Cardiac muscle cell (in vitro differentiated cells and primary cell): ENCODE results near the gene TMCO4. TPM values are rescaled to one million over a fixed set of nuclear protein-coding genes. Genes with fewer than 3 reads are reported as not detected.

Source experiments
- DNase-seq, 2 donors: peaks; one replicate each; pipeline versions ENCODE4 v3.0.0 to v3.0.0-alpha.2; 2010 to 2017; ENCODE audit warnings: low read depth in 1 of 2, low spot score in 1 of 2
- H3K27ac ChIP-seq: fragments of 200-600 bp; sonication (generic); 2 replicates; pipeline ENCODE4 v1.5.1; 2016
- H3K27me3 ChIP-seq: fragments of 200-600 bp; sonication (generic); 2 replicates; pipeline ENCODE4 v1.6.0; 2016; ENCODE audit warnings: control low read depth
- H3K36me3 ChIP-seq: fragments of 200-600 bp; sonication (generic); 2 replicates; pipeline ENCODE4 v1.5.1; 2016; ENCODE audit warnings: control low read depth
- H3K4me1 ChIP-seq: fragments of 200-600 bp; sonication (generic); 2 replicates; pipeline ENCODE4 v1.8.1; 2017; ENCODE audit warnings: low read depth, mild to moderate bottlenecking, mixed run types
- H3K4me3 ChIP-seq: fragments of 200-600 bp; sonication (generic); 2 replicates; pipeline ENCODE4 v1.5.1; 2016; ENCODE audit warnings: mild to moderate bottlenecking
- H3K9me3 ChIP-seq: fragments of 200-600 bp; sonication (generic); 2 replicates; pipeline ENCODE4 v1.5.1; 2017; ENCODE audit warnings: low read depth, mild to moderate bottlenecking, control low read depth
- polyA plus RNA-seq: library from polyadenylated mRNA; unstranded; fragments of >200 nt; fragmentation: Nextera tagmentation; extraction: Ambion mirVana; gene quantifications from 2 replicates; pipeline ENCODE4 v1.2.1, GENCODE V29; 2016
- total RNA-seq: library from RNA; depleted of rRNA; stranded (reverse); fragments of >200 nt; gene quantifications from 2 replicates; pipeline ENCODE4 v1.2.3, GENCODE V29; 2016
- TF ChIP-seq, protein P1 (sequence below): IDR thresholded peaks from 2 replicates; pipeline ENCODE4 v1.5.1; 2012; ENCODE audit warnings: low read depth, mild to moderate bottlenecking, low read length

TMCO4 gene
- total and polyA plus RNA-seq, 2 experiments from 2014 or later, result 2.2 to 2.5 TPM

DNA sequence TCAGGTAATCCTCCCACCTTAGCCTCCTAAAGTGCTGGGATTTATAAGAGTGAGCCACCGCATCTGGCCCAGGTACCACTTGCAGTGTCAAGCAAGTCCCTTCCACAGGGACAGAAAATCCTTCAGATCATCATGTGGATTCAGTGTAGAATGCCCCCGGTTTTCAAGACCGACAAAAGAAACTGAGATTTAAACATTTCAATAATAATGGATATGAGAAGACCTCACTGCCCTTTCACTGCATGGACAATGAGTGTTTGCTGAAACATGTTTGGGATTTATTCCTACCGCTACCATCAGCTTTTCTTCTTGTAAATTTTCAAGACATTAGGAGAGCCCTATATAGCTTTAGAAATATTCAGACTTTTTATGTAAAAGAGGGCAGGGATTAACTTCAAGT is 93.6 kb downstream of the TMCO4 start:
- Histone ChIP-seq H3K4me1 (no peaks in the 10 kb centered on the region), H3K27ac (no peak overlapping the region), H3K9me3 (no peaks in the 10 kb centered on the region), H3K27me3 (no peaks in the 10 kb centered on the region), H3K4me3 (no peak overlapping the region), H3K36me3 (no peaks in the 10 kb centered on the region)
- TF ChIP-seq, protein P1, sequence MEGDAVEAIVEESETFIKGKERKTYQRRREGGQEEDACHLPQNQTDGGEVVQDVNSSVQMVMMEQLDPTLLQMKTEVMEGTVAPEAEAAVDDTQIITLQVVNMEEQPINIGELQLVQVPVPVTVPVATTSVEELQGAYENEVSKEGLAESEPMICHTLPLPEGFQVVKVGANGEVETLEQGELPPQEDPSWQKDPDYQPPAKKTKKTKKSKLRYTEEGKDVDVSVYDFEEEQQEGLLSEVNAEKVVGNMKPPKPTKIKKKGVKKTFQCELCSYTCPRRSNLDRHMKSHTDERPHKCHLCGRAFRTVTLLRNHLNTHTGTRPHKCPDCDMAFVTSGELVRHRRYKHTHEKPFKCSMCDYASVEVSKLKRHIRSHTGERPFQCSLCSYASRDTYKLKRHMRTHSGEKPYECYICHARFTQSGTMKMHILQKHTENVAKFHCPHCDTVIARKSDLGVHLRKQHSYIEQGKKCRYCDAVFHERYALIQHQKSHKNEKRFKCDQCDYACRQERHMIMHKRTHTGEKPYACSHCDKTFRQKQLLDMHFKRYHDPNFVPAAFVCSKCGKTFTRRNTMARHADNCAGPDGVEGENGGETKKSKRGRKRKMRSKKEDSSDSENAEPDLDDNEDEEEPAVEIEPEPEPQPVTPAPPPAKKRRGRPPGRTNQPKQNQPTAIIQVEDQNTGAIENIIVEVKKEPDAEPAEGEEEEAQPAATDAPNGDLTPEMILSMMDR, result no peak
- DNase-seq, result no peak

DNA sequence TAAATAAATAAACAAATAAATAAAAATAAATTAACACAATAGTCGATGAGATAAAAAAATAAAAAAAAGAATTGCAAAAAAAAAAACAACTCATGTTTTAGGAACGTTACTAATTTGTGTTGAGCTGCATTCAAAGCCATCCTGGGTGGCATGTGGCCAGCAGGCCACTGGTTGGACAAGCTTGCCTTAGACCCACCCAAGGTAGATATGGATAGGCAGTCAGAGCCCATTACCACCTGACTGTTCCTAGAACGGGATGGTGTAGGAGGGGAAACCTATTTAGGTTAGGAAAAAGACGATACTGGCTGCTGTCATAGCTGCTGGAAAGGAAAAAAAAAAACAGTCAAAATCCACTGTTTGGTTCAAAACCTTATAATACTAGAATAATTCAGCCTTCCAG is 94.3 kb downstream of the TMCO4 start:
- Histone ChIP-seq H3K27me3 (no peaks in the 10 kb centered on the region), H3K4me3 (no peak overlapping the region), H3K36me3 (no peaks in the 10 kb centered on the region), H3K9me3 (no peaks in the 10 kb centered on the region), H3K4me1 (no peaks in the 10 kb centered on the region), H3K27ac (no peak overlapping the region)
- DNase-seq, result no peak
- TF ChIP-seq, protein P1, result no peak

DNA sequence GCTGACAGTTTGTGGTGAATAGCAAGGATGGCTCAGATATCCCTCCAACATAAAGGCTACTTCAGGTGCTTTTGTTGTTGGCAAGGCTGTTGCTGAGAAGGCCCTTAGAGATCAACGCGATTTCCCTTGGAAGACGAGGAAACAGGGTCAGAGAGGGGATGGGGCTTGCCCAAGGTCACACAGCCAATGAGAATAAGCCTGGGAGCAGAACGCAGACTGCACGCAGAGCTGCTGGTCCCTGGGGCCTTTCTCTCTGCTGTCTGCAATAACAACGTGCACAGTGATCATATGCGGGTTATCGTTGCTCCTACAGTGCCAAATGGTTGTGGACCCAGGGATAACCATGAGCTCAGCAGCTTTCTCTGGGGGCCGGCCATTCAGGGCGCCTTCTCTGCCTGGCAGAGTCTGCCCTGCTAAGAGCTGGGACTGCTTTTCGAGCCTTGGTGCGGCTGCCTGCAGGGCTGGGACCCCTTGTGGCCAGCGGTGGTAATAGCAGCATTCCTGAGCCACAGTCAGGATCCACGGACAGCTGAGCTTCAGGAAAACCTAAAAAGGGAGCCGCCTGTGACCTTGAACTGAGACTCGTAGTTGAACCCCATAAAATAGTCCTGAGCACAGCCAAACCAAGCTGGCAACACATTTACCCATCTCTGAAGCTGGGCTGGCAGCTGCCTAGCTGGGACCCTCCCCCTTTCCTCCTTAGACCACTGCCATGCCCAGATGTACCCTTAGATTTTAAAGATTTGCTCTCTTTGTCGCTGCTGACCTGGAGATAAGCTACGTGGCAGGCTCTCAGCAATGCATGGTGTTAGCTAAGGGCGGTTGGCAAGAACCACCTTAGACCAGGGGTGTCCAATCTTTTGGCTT is 95.2 kb downstream of the TMCO4 start:
- Histone ChIP-seq H3K4me1 (no peaks in the 10 kb centered on the region), H3K9me3 (no peaks in the 10 kb centered on the region), H3K27me3 (no peaks in the 10 kb centered on the region), H3K27ac (no peak overlapping the region), H3K4me3 (no peak overlapping the region), H3K36me3 (no peaks in the 10 kb centered on the region)
- DNase-seq, result peak; percentile 83 to 86
- TF ChIP-seq, protein P1, result peak; percentile 96

DNA sequence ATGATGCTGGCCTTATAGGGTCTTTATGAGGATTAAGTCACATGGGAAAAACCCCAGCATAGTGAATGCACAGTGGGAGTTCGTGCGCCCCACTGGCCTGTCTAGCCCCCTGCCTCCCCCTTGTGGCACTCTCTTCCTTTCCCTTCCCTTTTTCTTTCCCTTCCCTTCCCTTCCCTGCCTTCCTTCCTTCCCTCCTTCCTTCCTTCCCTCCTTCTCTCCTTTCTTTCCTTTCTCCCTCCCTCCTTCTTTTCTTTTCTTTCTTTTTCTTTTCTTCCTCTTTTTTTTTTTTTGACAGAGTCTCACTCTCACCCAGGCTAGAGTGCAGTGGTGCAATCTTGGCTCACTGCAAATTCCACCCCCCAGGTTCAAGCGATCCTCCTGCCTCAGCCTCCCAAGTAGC is 96.4 kb downstream of the TMCO4 start:
- DNase-seq, result no peak
- H3K4me1 ChIP-seq, result no peaks in the 10 kb centered on the region
- no peak overlapping the region for H3K4me3 ChIP-seq
- TF ChIP-seq, protein P1, result no peak
- no peak overlapping the region for H3K27ac ChIP-seq
- no peaks in the 10 kb centered on the region for H3K27me3 ChIP-seq
- no peaks in the 10 kb centered on the region for H3K36me3 ChIP-seq
- H3K9me3 ChIP-seq, result no peaks in the 10 kb centered on the region

DNA sequence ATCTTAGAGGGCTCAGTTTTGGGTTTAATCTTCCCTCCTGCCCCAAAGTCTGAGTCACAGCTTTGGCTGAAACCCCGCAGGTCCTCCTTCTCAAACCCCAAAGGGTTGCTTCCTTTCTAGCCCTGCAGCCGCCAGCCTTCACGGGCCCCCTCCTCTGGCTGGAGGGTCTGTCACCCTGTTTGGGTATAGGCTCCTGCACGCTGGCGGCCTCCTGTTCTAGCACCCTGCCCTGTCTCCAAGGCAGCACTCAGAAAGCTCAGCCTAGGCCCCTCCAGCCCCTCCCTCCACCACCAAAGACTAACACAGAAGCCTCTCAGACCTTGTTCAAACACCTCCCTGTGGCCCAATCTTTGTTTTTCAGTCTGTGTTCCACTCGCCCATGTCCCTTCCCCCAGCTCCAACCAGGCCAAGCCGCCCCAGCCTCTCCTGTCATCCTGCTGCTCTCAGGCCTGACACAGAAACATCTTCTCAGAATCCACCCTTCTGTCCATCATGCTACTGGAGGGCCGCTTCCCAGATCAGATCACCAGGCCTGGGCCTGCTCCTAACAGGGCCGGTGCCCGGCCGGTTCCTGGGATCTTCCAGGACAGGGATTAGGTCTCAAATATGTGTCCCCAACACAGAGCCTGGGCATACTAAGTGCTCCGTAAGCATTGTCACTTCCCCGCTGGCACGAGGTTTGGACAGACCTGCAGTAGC is 99.5 kb downstream of the TMCO4 start:
- Histone ChIP-seq H3K4me1 (no peaks in the 10 kb centered on the region), H3K9me3 (no peaks in the 10 kb centered on the region), H3K36me3 (no peaks in the 10 kb centered on the region), H3K27me3 (no peaks in the 10 kb centered on the region), H3K4me3 (no peak overlapping the region), H3K27ac (no peak overlapping the region)
- DNase-seq, result no peak
- TF ChIP-seq, protein P1, result no peak
